K562 (cell line): ENCODE measurements around the gene OPA3. TPM values are rescaled to one million over a fixed set of nuclear protein-coding genes. Genes with fewer than 3 reads are reported as not detected.

Experiments
- CCNT2 ChIP-seq: IDR thresholded peaks from 2 replicates; pipeline ENCODE4 v1.6.1; 2011; ENCODE audit warnings: borderline replicate concordance, low read depth, mild to moderate bottlenecking, moderate library complexity, mixed read lengths, low read length; ENCODE audit not compliant: insufficient read length; ENCODE audit errors: extremely low read depth
- CEBPB ChIP-seq: fragments of 450-650 bp; IDR thresholded peaks from 2 replicates; pipeline ENCODE4 v1.6.1; 2016; ENCODE audit warnings: missing genetic modification characterization, missing compliant biosample characterization
- ESRRB ChIP-seq: fragments of 250-450 bp; sonication (Bioruptor Pico); IDR thresholded peaks from 2 replicates; pipeline ENCODE4 v1.5.0; 2020; ENCODE audit warnings: mild to moderate bottlenecking, moderate library complexity, borderline replicate concordance
- KLF13 ChIP-seq: fragments of 450-650 bp; IDR thresholded peaks from 2 replicates; pipeline ENCODE4 v1.6.1; 2016; ENCODE audit warnings: missing genetic modification characterization, low read depth, mild to moderate bottlenecking, missing compliant biosample characterization, moderate library complexity, borderline replicate concordance
- MAZ ChIP-seq, 2 experiments: fragments of 450-650 bp in 1 of 2; sonication (generic) in 1 of 2; formaldehyde crosslinking; IDR thresholded peaks in 1 of 2; conservative IDR thresholded peaks in 1 of 2; 2 replicates each; pipeline versions ENCODE4 v1.4.0 to v1.5.0; 2020; ENCODE audit warnings: mild to moderate bottlenecking in 1 of 2, missing genetic modification reagents in 1 of 2
- PHF8 ChIP-seq: fragments of 200-600 bp; sonication (generic); IDR thresholded peaks from 2 replicates; pipeline ENCODE4 v1.6.1; 2012; ENCODE audit warnings: mixed run types, mild to moderate bottlenecking, inconsistent platforms, low read length, moderate library complexity, borderline replicate concordance
- POLR2G ChIP-seq: fragments of 200-400 bp; formaldehyde crosslinking; IDR thresholded peaks from 2 replicates; pipeline ENCODE4 v1.6.1; 2017; ENCODE audit warnings: low read depth, mild to moderate bottlenecking, antibody characterized with exemption, low read length, moderate library complexity
- PPARD ChIP-seq: fragments of 250-450 bp; sonication (Bioruptor Pico); IDR thresholded peaks from 2 replicates; pipeline ENCODE4 v1.8.0; 2022; ENCODE audit warnings: inconsistent platforms, mild to moderate bottlenecking, moderate library complexity
- PRMT5 ChIP-seq: sonication (generic); formaldehyde crosslinking; IDR thresholded peaks from 2 replicates; pipeline ENCODE4 v1.5.0; 2020; ENCODE audit warnings: missing genetic modification reagents
- SIN3A ChIP-seq, 2 experiments: fragments of 150-350 bp in 1 of 2; IDR thresholded peaks; 2 replicates each; pipeline ENCODE4 v1.6.1; 2011 to 2016; ENCODE audit warnings: borderline replicate concordance in 2 of 2, low read depth in 2 of 2, low read length in 2 of 2, mild to moderate bottlenecking in 2 of 2, moderate library complexity in 2 of 2; ENCODE audit not compliant: control insufficient read depth in 1 of 2
- SRF ChIP-seq, 2 experiments: fragments of 250-450, 450-650 bp in 1 of 2; sonication (Bioruptor Pico) in 1 of 2; sonication (generic) in 1 of 2; formaldehyde crosslinking; IDR thresholded peaks; 2 replicates each; pipeline versions ENCODE4 v1.5.0 to v1.5.1; 2020 to 2022; ENCODE audit warnings: mild to moderate bottlenecking in 1 of 2, missing genetic modification reagents in 1 of 2
- TRIM25 ChIP-seq: fragments of 450-650 bp; IDR thresholded peaks from 2 replicates; pipeline ENCODE4 v1.7.0; 2016; ENCODE audit warnings: borderline replicate concordance
- ZBTB43 ChIP-seq: sonication (generic); formaldehyde crosslinking; IDR thresholded peaks from 2 replicates; pipeline ENCODE4 v1.8.0; 2023; ENCODE audit warnings: mild to moderate bottlenecking, missing genetic modification reagents
- ZNF324 ChIP-seq: fragments of 250-450 bp; sonication (Bioruptor Pico); IDR thresholded peaks from 2 replicates; pipeline ENCODE4 v1.4.0; 2020; ENCODE audit warnings: mild to moderate bottlenecking
- ZZZ3 ChIP-seq: fragments of 450-650 bp; IDR thresholded peaks from 2 replicates; pipeline ENCODE4 v1.6.1; 2016; ENCODE audit warnings: antibody characterized with exemption, mild to moderate bottlenecking, moderate library complexity
- polyA plus RNA-seq, 8 experiments: library from polyadenylated mRNA; depleted of rRNA in 4 of 8; stranded (reverse) in 5 of 8; unstranded in 3 of 8; fragments of >200 nt; fragmentation: Nextera tagmentation in 2 of 8; fragmentation: Illumina TruSeq in 1 of 8; extraction: Ambion mirVana in 2 of 8; extraction: Trizol in 1 of 8; gene quantifications; 2 replicates each; pipeline versions ENCODE4 v1.2.1 to v1.2.3, GENCODE V29; 2011 to 2014; ENCODE audit warnings: inconsistent platforms in 1 of 8, missing spikeins in 1 of 8
- total RNA-seq, 7 experiments: library from RNA; depleted of rRNA in 6 of 7; stranded (reverse); fragments of >200 nt in 6 of 7; fragmentation: Illumina TruSeq in 2 of 7; extraction: Trizol in 2 of 7; gene quantifications; 2 replicates each; pipeline versions ENCODE4 v1.2.1 to v1.2.3, GENCODE V29; 2011 to 2021; ENCODE audit warnings: low replicate concordance in 1 of 7
- TF ChIP-seq, protein P1 (sequence below): fragments of 250-450 bp; sonication (Bioruptor Pico); IDR thresholded peaks from 2 replicates; pipeline ENCODE4 v1.4.0; 2020
- TF ChIP-seq, protein P2 (sequence below): fragments of 450-650 bp; IDR thresholded peaks from 2 replicates; pipeline ENCODE4 v1.6.1; 2016; ENCODE audit warnings: low read depth, mild to moderate bottlenecking, moderate library complexity
- TF ChIP-seq, protein P3 (sequence below): fragments of 450-650 bp; IDR thresholded peaks from one replicate; pipeline ENCODE4 v1.6.1; 2018; ENCODE audit warnings: mild to moderate bottlenecking, moderate library complexity; ENCODE audit not compliant: partially characterized antibody
- TF ChIP-seq, protein P4 (sequence below): fragments of 250-450 bp; sonication (Bioruptor Pico); IDR thresholded peaks from 2 replicates; pipeline ENCODE4 v1.5.0; 2021

The OPA3 gene
- total and polyA plus RNA-seq, 9 of the 15 experiments (the other 6 are each of a cell fraction or from before 2014, with no cell fraction given), result 1.4 to 18.8 (median 9.0) TPM

GRCh38 chr19:45508417-45508860 lies 76.2 kb downstream of the OPA3 start (continued):
- TF ChIP-seq TRIM25 (no peak), MAZ (CRISPR knock-in tag; conservative IDR thresholded peaks at IDR 0.05 in 1 of 2, IDR thresholded peaks at IDR 0.05 in 1 of 2) (peak in 1 of 2 experiments; percentile 37; a peak in 1 of 4 replicates), ZNF324 (no peak), ZZZ3 (no peak), SIN3A (IDR thresholded peaks at IDR 0.05; ENCODE audit: borderline replicate concordance in 2 of 2, control insufficient read depth in 1 of 2, low read depth in 2 of 2, low read length in 2 of 2) (peak; percentile 18 to 51; a peak in 2 of 4 replicates), CCNT2 (no peak), KLF13 (no peak), ZBTB43 (CRISPR knock-in tag) (no peak), PHF8 (peak; percentile 1; the same call in 1 of the 2 replicates), PRMT5 (CRISPR knock-in tag) (no peak), CEBPB (tag) (no peak), SRF (CRISPR knock-in tag; IDR thresholded peaks at IDR 0.05) (no peak), PPARD (CRISPR knock-in tag) (no peak), ESRRB (CRISPR knock-in tag) (no peak), POLR2G (peak; percentile 79)
- TF ChIP-seq, protein P1, sequence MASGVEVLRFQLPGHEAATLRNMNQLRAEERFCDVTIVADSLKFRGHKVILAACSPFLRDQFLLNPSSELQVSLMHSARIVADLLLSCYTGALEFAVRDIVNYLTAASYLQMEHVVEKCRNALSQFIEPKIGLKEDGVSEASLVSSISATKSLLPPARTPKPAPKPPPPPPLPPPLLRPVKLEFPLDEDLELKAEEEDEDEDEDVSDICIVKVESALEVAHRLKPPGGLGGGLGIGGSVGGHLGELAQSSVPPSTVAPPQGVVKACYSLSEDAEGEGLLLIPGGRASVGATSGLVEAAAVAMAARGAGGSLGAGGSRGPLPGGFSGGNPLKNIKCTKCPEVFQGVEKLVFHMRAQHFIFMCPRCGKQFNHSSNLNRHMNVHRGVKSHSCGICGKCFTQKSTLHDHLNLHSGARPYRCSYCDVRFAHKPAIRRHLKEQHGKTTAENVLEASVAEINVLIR (CRISPR knock-in tag), result no peak
- TF ChIP-seq, protein P2, sequence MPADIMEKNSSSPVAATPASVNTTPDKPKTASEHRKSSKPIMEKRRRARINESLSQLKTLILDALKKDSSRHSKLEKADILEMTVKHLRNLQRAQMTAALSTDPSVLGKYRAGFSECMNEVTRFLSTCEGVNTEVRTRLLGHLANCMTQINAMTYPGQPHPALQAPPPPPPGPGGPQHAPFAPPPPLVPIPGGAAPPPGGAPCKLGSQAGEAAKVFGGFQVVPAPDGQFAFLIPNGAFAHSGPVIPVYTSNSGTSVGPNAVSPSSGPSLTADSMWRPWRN, result no peak
- TF ChIP-seq, protein P3, sequence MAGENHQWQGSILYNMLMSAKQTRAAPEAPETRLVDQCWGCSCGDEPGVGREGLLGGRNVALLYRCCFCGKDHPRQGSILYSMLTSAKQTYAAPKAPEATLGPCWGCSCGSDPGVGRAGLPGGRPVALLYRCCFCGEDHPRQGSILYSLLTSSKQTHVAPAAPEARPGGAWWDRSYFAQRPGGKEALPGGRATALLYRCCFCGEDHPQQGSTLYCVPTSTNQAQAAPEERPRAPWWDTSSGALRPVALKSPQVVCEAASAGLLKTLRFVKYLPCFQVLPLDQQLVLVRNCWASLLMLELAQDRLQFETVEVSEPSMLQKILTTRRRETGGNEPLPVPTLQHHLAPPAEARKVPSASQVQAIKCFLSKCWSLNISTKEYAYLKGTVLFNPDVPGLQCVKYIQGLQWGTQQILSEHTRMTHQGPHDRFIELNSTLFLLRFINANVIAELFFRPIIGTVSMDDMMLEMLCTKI, result no peak
- TF ChIP-seq, protein P4, sequence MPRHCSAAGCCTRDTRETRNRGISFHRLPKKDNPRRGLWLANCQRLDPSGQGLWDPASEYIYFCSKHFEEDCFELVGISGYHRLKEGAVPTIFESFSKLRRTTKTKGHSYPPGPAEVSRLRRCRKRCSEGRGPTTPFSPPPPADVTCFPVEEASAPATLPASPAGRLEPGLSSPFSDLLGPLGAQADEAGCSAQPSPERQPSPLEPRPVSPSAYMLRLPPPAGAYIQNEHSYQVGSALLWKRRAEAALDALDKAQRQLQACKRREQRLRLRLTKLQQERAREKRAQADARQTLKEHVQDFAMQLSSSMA, result no peak
